Astrocyte (in vitro differentiated cells and primary cell): ENCODE measurements around the gene NOTCH2.

Experiments used
- EZH2 ChIP-seq: IDR thresholded peaks from 2 replicates; pipeline ENCODE4 v1.6.1; 2012; ENCODE audit warnings: mild to moderate bottlenecking, low read length, inconsistent platforms; ENCODE audit not compliant: insufficient read depth
- TF ChIP-seq, protein P1 (sequence below): IDR thresholded peaks from 2 replicates; pipeline ENCODE4 v1.5.1; 2011; ENCODE audit warnings: low read depth, mild to moderate bottlenecking, inconsistent platforms, low read length, moderate library complexity; ENCODE audit not compliant: insufficient read depth

DNA sequence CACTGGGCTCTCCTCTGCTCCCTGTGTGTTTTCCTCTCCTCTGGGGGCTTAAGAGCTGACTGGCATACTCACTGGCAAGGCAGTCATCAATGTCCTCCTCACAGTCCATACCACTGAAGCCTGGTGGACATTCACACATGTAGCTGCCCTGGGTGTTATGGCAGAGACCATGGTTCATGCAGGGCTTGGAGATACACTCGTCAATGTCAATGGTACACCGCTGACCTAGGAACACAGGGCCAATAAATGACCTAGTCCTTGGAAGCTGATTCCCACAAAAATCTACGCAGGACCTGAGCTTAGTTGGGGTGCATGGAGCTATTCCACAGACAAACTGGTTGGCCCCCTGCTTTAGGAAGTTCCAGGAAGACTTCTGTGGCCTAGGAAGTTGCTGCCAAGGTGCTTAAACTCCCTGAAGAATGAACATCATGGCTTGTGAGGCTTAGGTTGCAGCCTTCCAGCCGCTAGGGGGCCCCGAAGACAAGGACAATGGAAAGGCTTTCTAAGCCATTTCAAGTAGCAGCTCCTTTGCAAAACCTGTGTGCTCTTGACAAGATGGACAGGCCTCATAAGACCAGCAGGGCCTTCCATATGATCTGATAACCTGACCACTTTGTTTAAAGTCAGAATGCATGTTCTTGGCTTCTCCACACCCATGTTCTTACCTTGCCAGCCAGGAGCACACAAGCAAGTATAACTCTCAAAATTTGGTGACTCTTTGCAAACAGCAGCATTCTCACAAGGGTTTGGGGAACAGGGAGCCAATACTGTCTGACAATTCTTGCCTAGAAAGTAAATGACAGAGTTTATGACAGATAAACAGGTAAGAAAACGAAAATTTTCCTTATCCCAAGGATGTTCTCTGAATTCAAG lies 120.9 kb downstream of the NOTCH2 start:
- no peak for TF ChIP-seq EZH2
- TF ChIP-seq, protein P1, sequence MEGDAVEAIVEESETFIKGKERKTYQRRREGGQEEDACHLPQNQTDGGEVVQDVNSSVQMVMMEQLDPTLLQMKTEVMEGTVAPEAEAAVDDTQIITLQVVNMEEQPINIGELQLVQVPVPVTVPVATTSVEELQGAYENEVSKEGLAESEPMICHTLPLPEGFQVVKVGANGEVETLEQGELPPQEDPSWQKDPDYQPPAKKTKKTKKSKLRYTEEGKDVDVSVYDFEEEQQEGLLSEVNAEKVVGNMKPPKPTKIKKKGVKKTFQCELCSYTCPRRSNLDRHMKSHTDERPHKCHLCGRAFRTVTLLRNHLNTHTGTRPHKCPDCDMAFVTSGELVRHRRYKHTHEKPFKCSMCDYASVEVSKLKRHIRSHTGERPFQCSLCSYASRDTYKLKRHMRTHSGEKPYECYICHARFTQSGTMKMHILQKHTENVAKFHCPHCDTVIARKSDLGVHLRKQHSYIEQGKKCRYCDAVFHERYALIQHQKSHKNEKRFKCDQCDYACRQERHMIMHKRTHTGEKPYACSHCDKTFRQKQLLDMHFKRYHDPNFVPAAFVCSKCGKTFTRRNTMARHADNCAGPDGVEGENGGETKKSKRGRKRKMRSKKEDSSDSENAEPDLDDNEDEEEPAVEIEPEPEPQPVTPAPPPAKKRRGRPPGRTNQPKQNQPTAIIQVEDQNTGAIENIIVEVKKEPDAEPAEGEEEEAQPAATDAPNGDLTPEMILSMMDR = peak; percentile 93
